GM13977 (cell line): Measurements from ENCODE around the gene RANBP2.

Experiments
- DNase-seq: peaks from one replicate; pipeline ENCODE4 v3.0.0; 2012; ENCODE audit warnings: low spot score
- CTCF ChIP-seq: IDR thresholded peaks from 2 replicates; pipeline ENCODE4 v1.5.1; 2012; ENCODE audit warnings: mild to moderate bottlenecking, control low read depth; ENCODE audit not compliant: insufficient read depth; ENCODE audit errors: extremely low read depth, missing control alignments
- in situ Hi-C: fragments of 300-500 bp; cut with MboI; formaldehyde crosslinking; loops from one replicate; pipeline ENCODE4 v1.12.0; 2022; ENCODE audit warnings: low sequenced_read_pairs, low pct_unique_long_range_greater_than_20kb, mixed read lengths, inconsistent platforms; ENCODE audit not compliant: unreplicated experiment

The RANBP2 gene

DNA sequence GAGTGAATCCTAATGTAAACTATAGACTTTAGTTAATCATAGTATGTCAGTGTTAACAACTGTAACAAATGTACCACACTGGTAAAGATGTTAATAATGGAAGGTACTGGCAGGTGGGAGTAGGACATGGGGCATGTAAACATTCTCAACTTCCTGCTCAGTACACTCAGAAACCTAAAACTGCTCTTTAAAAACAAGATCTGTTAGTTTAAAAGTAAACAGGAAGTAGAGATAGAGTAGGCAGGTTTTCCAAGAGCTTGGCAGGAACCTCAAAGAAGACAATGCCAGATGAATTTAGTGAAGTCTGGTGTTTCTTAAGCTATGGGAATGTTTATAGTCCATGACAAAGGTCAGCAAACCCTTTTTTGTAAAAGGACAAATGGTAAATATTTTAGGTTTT lies 113.9 kb downstream of the RANBP2 start:
- no peak for DNase-seq
- in situ Hi-C loops = no loop called here
- no peak for TF ChIP-seq CTCF

- DNase-seq = no peak
- in situ Hi-C loops = no loop called here
- TF ChIP-seq CTCF = no peak
These were observed 115.3 kb downstream of the RANBP2 start for GRCh38 chr2:108834620-108835019.

GRCh38 chr2:108835040-108835439 lies 115.8 kb downstream of the RANBP2 start:
- TF ChIP-seq CTCF = no peak
- DNase-seq = peak; percentile 23
- in situ Hi-C loops = no loop called here
